Colonic mucosa (tissue), 4 donors: ENCODE data around the gene HSPA1B. TPM values are rescaled to one million over a fixed set of nuclear protein-coding genes. Genes with fewer than 3 reads are reported as not detected.

Source experiments
- DNase-seq: peaks from one replicate; pipeline ENCODE4 v3.0.0-alpha.2; 2020
- H3K27ac ChIP-seq: fragments of 200-600 bp; one replicate; pipeline ENCODE4 v1.8.0; 2021
- H3K27me3 ChIP-seq: fragments of 200-600 bp; one replicate; pipeline ENCODE4 v1.8.0; 2021
- H3K36me3 ChIP-seq: fragments of 200-600 bp; one replicate; pipeline ENCODE4 v1.8.0; 2021
- H3K4me1 ChIP-seq: fragments of 200-600 bp; one replicate; pipeline ENCODE4 v1.8.0; 2021; ENCODE audit warnings: mild to moderate bottlenecking
- H3K4me3 ChIP-seq: fragments of 200-600 bp; one replicate; pipeline ENCODE4 v1.8.0; 2021
- H3K9ac ChIP-seq, 2 donors: one replicate each; pipeline ENCODE4 v1.7.0; 2013; ENCODE audit warnings: control low read depth in 2 of 2, low read depth in 2 of 2, low read length in 2 of 2
- H3K9me3 ChIP-seq: fragments of 200-600 bp; one replicate; pipeline ENCODE4 v1.8.0; 2021
- intact Hi-C: fragments of 100-400 bp; cut with DNase I; formaldehyde crosslinking; loops from one replicate; pipeline ENCODE4 v1.14.1; 2022
- total RNA-seq, 2 donors: library from RNA; stranded (reverse); fragmentation: NEBNext Ultra II Directional in 1 of 2; extraction: Animal tissue kit (Norgen Biotek cat#: 25700) in 1 of 2; gene quantifications; one replicate each; pipeline ENCODE4 v1.2.1, GENCODE V29; 2021
- TF ChIP-seq, protein P1 (sequence below): fragments of 200-600 bp; IDR thresholded peaks from one replicate; pipeline ENCODE4 v1.8.0; 2022; ENCODE audit warnings: antibody characterized with exemption, mild to moderate bottlenecking
- donor health status: healthy.
- donor health status: DM: no; HTN: no; CAD: no.
- donor health status: DM: no; HTN: no; CAD: no.

Gene HSPA1B
- total RNA-seq, 2 donors from 2014 or later: 278 to 543 TPM

- TF ChIP-seq, protein P1, sequence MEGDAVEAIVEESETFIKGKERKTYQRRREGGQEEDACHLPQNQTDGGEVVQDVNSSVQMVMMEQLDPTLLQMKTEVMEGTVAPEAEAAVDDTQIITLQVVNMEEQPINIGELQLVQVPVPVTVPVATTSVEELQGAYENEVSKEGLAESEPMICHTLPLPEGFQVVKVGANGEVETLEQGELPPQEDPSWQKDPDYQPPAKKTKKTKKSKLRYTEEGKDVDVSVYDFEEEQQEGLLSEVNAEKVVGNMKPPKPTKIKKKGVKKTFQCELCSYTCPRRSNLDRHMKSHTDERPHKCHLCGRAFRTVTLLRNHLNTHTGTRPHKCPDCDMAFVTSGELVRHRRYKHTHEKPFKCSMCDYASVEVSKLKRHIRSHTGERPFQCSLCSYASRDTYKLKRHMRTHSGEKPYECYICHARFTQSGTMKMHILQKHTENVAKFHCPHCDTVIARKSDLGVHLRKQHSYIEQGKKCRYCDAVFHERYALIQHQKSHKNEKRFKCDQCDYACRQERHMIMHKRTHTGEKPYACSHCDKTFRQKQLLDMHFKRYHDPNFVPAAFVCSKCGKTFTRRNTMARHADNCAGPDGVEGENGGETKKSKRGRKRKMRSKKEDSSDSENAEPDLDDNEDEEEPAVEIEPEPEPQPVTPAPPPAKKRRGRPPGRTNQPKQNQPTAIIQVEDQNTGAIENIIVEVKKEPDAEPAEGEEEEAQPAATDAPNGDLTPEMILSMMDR: no peak
- peak; percentile 32 for DNase-seq
- no peaks in the 10 kb centered on the region for H3K36me3 ChIP-seq
- H3K9ac ChIP-seq: peak overlapping the region; percentile 57 to 91
- intact Hi-C loops: loop anchor here (5.0 kb wide), 1 partner anchor 59 kb away; no protein-coding TSS in a partner anchor
- H3K4me3 ChIP-seq: peak overlapping the region; percentile 62
- peak overlapping the region; percentile 91 for H3K27ac ChIP-seq
- H3K9me3 ChIP-seq: no peaks in the 10 kb centered on the region
- no peaks in the 10 kb centered on the region for H3K27me3 ChIP-seq
- peaks cover 5% of the 10 kb centered on the region for H3K4me1 ChIP-seq
Observed at GRCh38 chr6:31830886-31831335, 3.4 kb downstream of the HSPA1B start.

DNA sequence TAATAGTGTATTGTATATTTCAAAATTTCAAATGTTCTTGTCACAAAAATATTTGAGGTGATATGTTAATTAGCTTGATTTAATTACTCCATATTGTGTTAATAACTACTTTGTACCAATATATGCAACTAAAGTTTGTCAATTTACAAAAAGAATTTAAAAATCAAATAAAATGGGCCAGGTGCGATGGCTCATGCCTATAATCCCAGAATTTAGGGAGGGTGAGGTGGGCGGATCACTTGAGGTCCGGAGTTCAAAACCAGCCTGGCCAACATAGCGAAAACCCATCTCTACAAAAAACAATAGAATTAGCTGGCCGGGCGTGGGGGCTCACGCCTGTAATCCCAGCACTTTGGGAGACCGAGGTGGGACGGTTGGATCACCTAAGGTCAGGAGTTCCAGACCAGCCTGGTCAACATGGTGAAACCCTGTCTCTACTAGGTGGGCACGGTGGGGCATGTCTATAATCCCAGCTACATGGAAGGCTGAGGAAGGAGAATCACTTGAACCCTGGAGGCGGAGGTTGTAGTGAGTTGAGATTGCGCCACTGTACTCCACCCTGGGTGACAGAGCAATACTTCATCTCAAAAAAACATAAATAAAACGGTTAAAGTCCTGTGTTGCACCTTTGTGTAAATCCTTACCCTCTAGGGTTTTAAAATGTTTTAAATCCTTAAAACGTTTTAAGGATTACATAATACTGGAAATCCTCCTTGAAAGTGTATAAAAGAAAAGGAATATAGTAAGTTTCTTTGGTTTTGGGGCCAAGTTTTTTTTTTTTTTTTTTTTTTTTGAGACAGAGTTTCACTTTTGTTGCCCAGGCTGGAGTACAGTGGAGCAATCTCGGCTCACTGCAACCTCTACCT is 4.0 kb downstream of the HSPA1B start:
- Histone ChIP-seq H3K9me3 (no peaks in the 10 kb centered on the region), H3K36me3 (no peaks in the 10 kb centered on the region), H3K27me3 (no peaks in the 10 kb centered on the region), H3K27ac (peak overlapping the region; percentile 91), H3K4me3 (peak overlapping the region; percentile 62), H3K9ac (peak overlapping the region; percentile 15 to 91), H3K4me1 (peaks cover 10% of the 10 kb centered on the region)
- TF ChIP-seq, protein P1: no peak
- peak; percentile 58 for DNase-seq
- intact Hi-C loops: loop anchor here (5.0 kb wide), 1 partner anchor 59 kb away; no protein-coding TSS in a partner anchor

DNA sequence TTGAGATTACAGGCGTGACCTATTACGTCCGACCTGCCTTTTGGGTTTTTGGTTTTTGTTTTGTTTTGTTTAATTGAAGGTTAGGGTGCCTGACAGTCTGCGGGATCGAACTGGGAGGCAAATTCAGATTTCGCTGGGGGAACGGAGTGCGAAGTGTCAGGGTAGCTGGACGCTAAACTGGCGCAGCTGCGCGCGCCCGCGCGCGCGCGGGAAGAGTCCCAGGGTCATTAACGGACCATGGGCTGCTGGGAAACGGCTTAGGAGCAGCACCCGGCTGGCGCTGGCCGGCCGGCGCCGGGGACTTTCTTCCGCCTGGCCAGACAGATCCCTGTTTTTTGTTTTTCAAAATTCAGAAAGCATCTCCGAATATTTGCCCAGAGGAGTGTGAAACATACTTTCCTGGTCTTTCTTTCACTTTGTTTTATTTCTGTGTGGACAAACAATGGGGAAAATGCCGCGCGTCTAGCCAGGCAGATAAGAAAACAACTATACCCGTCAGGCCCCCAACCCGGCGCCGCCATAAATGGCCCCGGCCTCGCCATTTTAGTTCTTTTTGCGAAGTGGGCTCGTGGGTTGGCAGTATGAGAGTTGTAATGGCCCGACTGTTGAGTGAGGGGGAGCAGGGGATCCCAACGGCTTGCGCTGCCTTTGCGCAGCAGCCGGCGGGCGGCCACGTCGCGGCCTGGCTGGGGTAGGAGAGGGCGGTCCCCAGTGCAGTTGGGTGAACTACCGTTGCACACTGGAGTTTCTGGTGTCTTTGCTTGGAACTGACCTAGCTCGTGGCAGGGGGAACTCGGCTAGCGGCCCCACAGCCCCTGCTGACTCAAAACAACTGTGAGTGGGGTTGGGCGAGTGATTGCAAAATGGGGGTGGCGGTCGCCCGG is 7.1 kb downstream of the HSPA1B start:
- intact Hi-C loops: loop anchor here (5.0 kb wide), 2 partner anchors 48 to 62 kb away; no protein-coding TSS in a partner anchor

GRCh38 chr6:31836047-31836473 is 8.5 kb downstream of the HSPA1B start:
- H3K9me3 ChIP-seq: no peaks in the 10 kb centered on the region
- peak overlapping the region; percentile 91 for H3K27ac ChIP-seq
- peaks cover 20% of the 10 kb centered on the region for H3K4me1 ChIP-seq
- peak; percentile 29 for DNase-seq
- intact Hi-C loops: loop anchor here (5.0 kb wide), 1 partner anchor 46 kb away; no protein-coding TSS in a partner anchor
- H3K4me3 ChIP-seq: peak overlapping the region; percentile 85
- no peaks in the 10 kb centered on the region for H3K27me3 ChIP-seq
- peak overlapping the region; percentile 55 to 99 for H3K9ac ChIP-seq
- H3K36me3 ChIP-seq: peaks cover 10% of the 10 kb centered on the region
- TF ChIP-seq, protein P1: no peak

More for the DNA sequence above, 7.1 kb downstream of the HSPA1B start:
- peaks cover 23% of the 10 kb centered on the region for H3K4me1 ChIP-seq
- H3K27me3 ChIP-seq: no peaks in the 10 kb centered on the region
- TF ChIP-seq, protein P1: no peak
- peak; percentile 92 for DNase-seq
- peak overlapping the region; percentile 99 for H3K9ac ChIP-seq
- no peaks in the 10 kb centered on the region for H3K9me3 ChIP-seq
- H3K36me3 ChIP-seq: peaks cover 10% of the 10 kb centered on the region
- H3K27ac ChIP-seq: peak overlapping the region; percentile 91
- H3K4me3 ChIP-seq: peak overlapping the region; percentile 85
